A549 (cell line): Measurements from ENCODE around the gene NTM. TPM values are rescaled to one million over a fixed set of nuclear protein-coding genes. Genes with fewer than 3 reads are reported as not detected.

ENCODE experiments used
- ATAC-seq, 2 experiments: fragments of 200-7000 bp in 1 of 2; fragments of >200 bp in 1 of 2; cut with Nextera tagmentation in 1 of 2; cut with Tn5 transposase in 1 of 2; 3 replicates each; pipeline versions ENCODE4 v1.8.0 to v1.9.1; 2018 to 2020; ENCODE audit warnings: mild to moderate bottlenecking in 1 of 2, moderate library complexity in 1 of 2
- CTCF ChIA-PET: fragments of 300-600 bp; sonication (Branson Sonifier 250); formaldehyde crosslinking; extraction: SDS; loops from one replicate; lab custom pipeline; 2021; ENCODE audit warnings: antibody characterized with exemption, inconsistent platforms; lab: Yijun Ruan, JAX
- POLR2A ChIA-PET: fragments of 350-600 bp; formaldehyde crosslinking; extraction: SDS; loops from one replicate; lab custom pipeline; 2021; ENCODE audit warnings: antibody characterized with exemption, inconsistent platforms; lab: Yijun Ruan, JAX
- DNase-seq, 2 experiments: peaks; one replicate each; pipeline versions ENCODE4 v3.0.0 to v3.0.0-alpha.2; 2011 to 2016; ENCODE audit warnings: low read depth in 1 of 2, low spot score in 1 of 2
- FAIRE-seq: peaks from 2 replicates; lab custom pipeline; 2011; peaks lifted over from hg19 to GRCh38; lab: Jason Lieb, UNC
- H3K27ac ChIP-seq, 2 experiments: fragments of >200 bp; sonication (Bioruptor Twin); formaldehyde crosslinking; 3 replicates each; pipeline ENCODE4 v1.5.1; 2016 to 2017
- H3K4me1 ChIP-seq: fragments of >200 bp; sonication (Bioruptor Twin); formaldehyde crosslinking; 3 replicates; pipeline ENCODE4 v1.6.1; 2016
- H3K4me2 ChIP-seq: fragments of >200 bp; sonication (Bioruptor Twin); formaldehyde crosslinking; 3 replicates; pipeline ENCODE4 v1.6.1; 2016
- H3K4me3 ChIP-seq: fragments of >200 bp; sonication (Bioruptor Twin); formaldehyde crosslinking; 3 replicates; pipeline ENCODE4 v1.5.1; 2016
- H3K9me3 ChIP-seq: fragments of >200 bp; sonication (Bioruptor Twin); formaldehyde crosslinking; 3 replicates; pipeline ENCODE4 v1.6.1; 2016
- CHD4 ChIP-seq: fragments of 200-600 bp; sonication (generic); IDR thresholded peaks from 2 replicates; pipeline ENCODE4 v1.6.1; 2016; ENCODE audit warnings: antibody characterized with exemption, mild to moderate bottlenecking, borderline replicate concordance
- EP300 ChIP-seq, 2 experiments: fragments of >200 bp; sonication (Bioruptor Twin); formaldehyde crosslinking; IDR thresholded peaks; 2 replicates in 1 of 2; 3 replicates in 1 of 2; pipeline ENCODE4 v1.6.1; 2016 to 2017
- ESRRA ChIP-seq: fragments of 150-350 bp; IDR thresholded peaks from 2 replicates; pipeline ENCODE4 v1.6.1; 2014; ENCODE audit warnings: mild to moderate bottlenecking, low read length, borderline replicate concordance
- HDAC2 ChIP-seq: fragments of 200-600 bp; sonication (generic); IDR thresholded peaks from 2 replicates; pipeline ENCODE4 v1.6.1; 2016
- HES2 ChIP-seq: fragments of >200 bp; sonication (Bioruptor Twin); formaldehyde crosslinking; IDR thresholded peaks from 2 replicates; pipeline ENCODE4 v1.6.1; 2016
- HOXB13 ChIP-seq: fragments of 250-450 bp; sonication (Bioruptor Pico); IDR thresholded peaks from 2 replicates; pipeline ENCODE4 v1.5.0; 2020; ENCODE audit warnings: low read depth, mild to moderate bottlenecking, moderate library complexity
- HOXB5 ChIP-seq: fragments of 250-450 bp; sonication (Bioruptor Pico); IDR thresholded peaks from 2 replicates; pipeline ENCODE4 v1.5.0; 2020; ENCODE audit warnings: mild to moderate bottlenecking, moderate library complexity
- KDM5A ChIP-seq: fragments of 200-600 bp; sonication (generic); IDR thresholded peaks from 2 replicates; pipeline ENCODE4 v1.6.1; 2016; ENCODE audit warnings: antibody characterized with exemption, mild to moderate bottlenecking
- MAFK ChIP-seq: fragments of 450-650 bp; IDR thresholded peaks from 2 replicates; pipeline ENCODE4 v1.6.1; 2014; ENCODE audit not compliant: partially characterized antibody
- MAZ ChIP-seq: fragments of 150-350 bp; IDR thresholded peaks from 2 replicates; pipeline ENCODE4 v1.6.1; 2014; ENCODE audit warnings: antibody characterized with exemption, low read depth, low read length, borderline replicate concordance
- RFX5 ChIP-seq: fragments of 450-650 bp; IDR thresholded peaks from 2 replicates; pipeline ENCODE4 v1.7.1; 2014; ENCODE audit warnings: antibody characterized with exemption, mild to moderate bottlenecking, moderate library complexity
- SREBF2 ChIP-seq: fragments of 450-650 bp; IDR thresholded peaks from 2 replicates; pipeline ENCODE4 v1.6.1; 2014; ENCODE audit warnings: mild to moderate bottlenecking, moderate library complexity
- TFCP2L1 ChIP-seq: fragments of 250-450 bp; sonication (Bioruptor Pico); IDR thresholded peaks from 2 replicates; pipeline ENCODE4 v1.5.0; 2021; ENCODE audit warnings: mild to moderate bottlenecking
- TP53 ChIP-seq: fragments of 250-450 bp; sonication (Bioruptor Pico); IDR thresholded peaks from 2 replicates; pipeline ENCODE4 v1.5.0; 2021; ENCODE audit warnings: mild to moderate bottlenecking, moderate library complexity
- WGBS: methylation state at CpG from one replicate; pipeline ENCODE4 v1.1.6; 2017; ENCODE audit errors: missing lambda C conversion rate; 5-methylcytosine and 5-hydroxymethylcytosine counted together
- polyA plus RNA-seq, 4 experiments: library from polyadenylated mRNA; depleted of rRNA in 3 of 4; stranded (reverse); fragments of >200 nt; fragmentation: RNase III in 1 of 4; extraction: RNeasy Plus Mini Kit Qiagen cat#74134 plus additional on column Dnase treatment in 1 of 4; gene quantifications; 2 replicates in 3 of 4; 3 replicates in 1 of 4; pipeline ENCODE4 v1.2.3, GENCODE V29; 2011 to 2017
- TF ChIP-seq, protein P1 (sequence below): IDR thresholded peaks from 2 replicates; pipeline ENCODE4 v1.6.1; 2012; ENCODE audit warnings: low read depth, borderline replicate concordance
- TF ChIP-seq, protein P2 (sequence below): fragments of 150-350 bp; IDR thresholded peaks from 2 replicates; pipeline ENCODE4 v1.6.1; 2014; ENCODE audit warnings: low read depth, mild to moderate bottlenecking, low read length
- TF ChIP-seq, protein P3 (sequence below): fragments of 250-450 bp; sonication (Bioruptor Pico); IDR thresholded peaks from 2 replicates; pipeline ENCODE4 v1.5.0; 2020; ENCODE audit warnings: low read depth, mild to moderate bottlenecking, moderate library complexity

NTM gene
- polyA plus RNA-seq, 2 of the 4 experiments (the other 2 are of a cell fraction): not detected

- no peak overlapping the region for H3K4me2 ChIP-seq
- H3K4me1 ChIP-seq: no peaks in the 10 kb centered on the region
- 14% methylated on average over 7 of the region's 10 CpGs for WGBS
- no peaks in the 10 kb centered on the region for H3K9me3 ChIP-seq
- POLR2A ChIA-PET: no interaction called here
- CTCF ChIA-PET: no interaction called here
- DNase-seq (no peak), FAIRE-seq (no peak), ATAC-seq (no peak)
- TF ChIP-seq EP300 (IDR thresholded peaks at IDR 0.05): no peak
- TF ChIP-seq TFCP2L1 (CRISPR knock-in tag): no peak
- no peak for TF ChIP-seq MAZ
- TF ChIP-seq MAFK: no peak
- TF ChIP-seq, protein P1, sequence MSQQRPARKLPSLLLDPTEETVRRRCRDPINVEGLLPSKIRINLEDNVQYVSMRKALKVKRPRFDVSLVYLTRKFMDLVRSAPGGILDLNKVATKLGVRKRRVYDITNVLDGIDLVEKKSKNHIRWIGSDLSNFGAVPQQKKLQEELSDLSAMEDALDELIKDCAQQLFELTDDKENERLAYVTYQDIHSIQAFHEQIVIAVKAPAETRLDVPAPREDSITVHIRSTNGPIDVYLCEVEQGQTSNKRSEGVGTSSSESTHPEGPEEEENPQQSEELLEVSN: no peak
- no peak overlapping the region for H3K4me3 ChIP-seq
- no peak overlapping the region for H3K27ac ChIP-seq
Observed at GRCh38 chr11:132123449-132123848, 753.0 kb downstream of the NTM start.

GRCh38 chr11:132123854-132124835, 753.7 kb downstream of the NTM start:
- no peak for FAIRE-seq
- 49% methylated on average over 19 of the region's 21 CpGs for WGBS
- no peak for TF ChIP-seq HOXB5 (CRISPR knock-in tag)
- no peak for TF ChIP-seq RFX5
- no peak for TF ChIP-seq HES2
- TF ChIP-seq ESRRA: no peak
- Histone ChIP-seq H3K9me3 (no peaks in the 10 kb centered on the region), H3K4me2 (no peak overlapping the region), H3K4me1 (no peaks in the 10 kb centered on the region), H3K27ac (no peak overlapping the region), H3K4me3 (no peak overlapping the region)
- no peak for ATAC-seq
- ChIA-PET POLR2A (no interaction called here), CTCF (no interaction called here)
- no peak for DNase-seq

DNA sequence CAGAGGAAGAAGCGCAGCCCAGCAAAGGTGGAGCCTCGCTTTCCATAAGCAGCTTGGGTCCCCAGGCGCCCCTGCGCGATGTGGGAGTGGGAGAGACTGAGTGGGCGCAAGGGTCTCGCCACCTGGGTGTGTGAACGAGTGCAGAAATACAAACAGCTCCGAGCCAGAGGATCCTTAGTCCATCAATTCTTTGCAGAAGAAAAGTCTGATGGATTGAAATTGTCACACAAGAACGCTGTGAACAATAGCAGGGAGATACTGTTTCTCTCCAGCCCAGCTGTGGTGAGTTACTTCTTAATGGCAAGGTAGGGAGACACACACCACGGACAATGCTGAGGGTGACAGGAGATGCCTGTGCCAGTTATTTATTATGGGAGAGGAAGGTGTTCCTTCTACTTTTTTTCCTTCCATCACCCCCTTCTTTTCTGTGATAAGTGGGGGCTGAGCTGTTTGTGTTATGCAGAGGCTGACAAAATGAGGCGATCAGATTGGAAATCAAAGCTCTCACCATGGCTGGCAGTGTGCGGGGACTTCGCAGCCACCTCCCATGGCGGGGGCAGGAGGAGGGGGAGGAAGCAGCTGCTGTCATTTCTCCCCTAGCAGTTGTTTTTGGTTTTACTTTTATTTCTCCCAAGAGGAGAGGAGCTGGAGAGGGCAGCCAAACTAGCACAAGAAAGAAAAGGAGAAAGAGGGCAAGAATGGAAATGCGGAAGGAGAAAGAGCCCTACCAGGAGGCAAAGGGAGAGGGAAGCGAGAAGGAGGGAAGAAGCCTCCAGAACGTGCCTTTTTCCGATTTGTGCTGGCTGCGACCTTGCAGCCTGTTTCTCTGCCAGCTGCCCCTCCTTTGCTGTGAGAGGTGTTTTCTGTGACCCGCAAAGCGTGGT, 755.8 kb downstream of the NTM start:
- CTCF ChIA-PET: no interaction called here
- Histone ChIP-seq H3K9me3 (no peaks in the 10 kb centered on the region), H3K27ac (no peak overlapping the region), H3K4me1 (no peaks in the 10 kb centered on the region), H3K4me3 (no peak overlapping the region), H3K4me2 (no peak overlapping the region)
- ATAC-seq (no peak), FAIRE-seq (no peak), DNase-seq (no peak)
- POLR2A ChIA-PET: no interaction called here
- TF ChIP-seq MAZ: no peak
- TF ChIP-seq, protein P2, sequence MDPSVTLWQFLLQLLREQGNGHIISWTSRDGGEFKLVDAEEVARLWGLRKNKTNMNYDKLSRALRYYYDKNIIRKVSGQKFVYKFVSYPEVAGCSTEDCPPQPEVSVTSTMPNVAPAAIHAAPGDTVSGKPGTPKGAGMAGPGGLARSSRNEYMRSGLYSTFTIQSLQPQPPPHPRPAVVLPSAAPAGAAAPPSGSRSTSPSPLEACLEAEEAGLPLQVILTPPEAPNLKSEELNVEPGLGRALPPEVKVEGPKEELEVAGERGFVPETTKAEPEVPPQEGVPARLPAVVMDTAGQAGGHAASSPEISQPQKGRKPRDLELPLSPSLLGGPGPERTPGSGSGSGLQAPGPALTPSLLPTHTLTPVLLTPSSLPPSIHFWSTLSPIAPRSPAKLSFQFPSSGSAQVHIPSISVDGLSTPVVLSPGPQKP: no peak
- TF ChIP-seq HDAC2: no peak
- TF ChIP-seq CHD4: no peak
- TF ChIP-seq, protein P3, sequence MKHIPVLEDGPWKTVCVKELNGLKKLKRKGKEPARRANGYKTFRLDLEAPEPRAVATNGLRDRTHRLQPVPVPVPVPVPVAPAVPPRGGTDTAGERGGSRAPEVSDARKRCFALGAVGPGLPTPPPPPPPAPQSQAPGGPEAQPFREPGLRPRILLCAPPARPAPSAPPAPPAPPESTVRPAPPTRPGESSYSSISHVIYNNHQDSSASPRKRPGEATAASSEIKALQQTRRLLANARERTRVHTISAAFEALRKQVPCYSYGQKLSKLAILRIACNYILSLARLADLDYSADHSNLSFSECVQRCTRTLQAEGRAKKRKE (CRISPR knock-in tag): no peak
- TF ChIP-seq SREBF2: no peak
- TF ChIP-seq KDM5A: no peak
- no peak for TF ChIP-seq EP300 (IDR thresholded peaks at IDR 0.05)
- TF ChIP-seq HOXB13 (CRISPR knock-in tag): no peak
- TF ChIP-seq TP53: no peak
- 27% methylated on average over 21 of the region's 22 CpGs for WGBS
